Measurements from ENCODE around the gene MRE11.
A peak's percentile ranks its signal among the peaks of the same experiment; 100 is the strongest.

DNA sequence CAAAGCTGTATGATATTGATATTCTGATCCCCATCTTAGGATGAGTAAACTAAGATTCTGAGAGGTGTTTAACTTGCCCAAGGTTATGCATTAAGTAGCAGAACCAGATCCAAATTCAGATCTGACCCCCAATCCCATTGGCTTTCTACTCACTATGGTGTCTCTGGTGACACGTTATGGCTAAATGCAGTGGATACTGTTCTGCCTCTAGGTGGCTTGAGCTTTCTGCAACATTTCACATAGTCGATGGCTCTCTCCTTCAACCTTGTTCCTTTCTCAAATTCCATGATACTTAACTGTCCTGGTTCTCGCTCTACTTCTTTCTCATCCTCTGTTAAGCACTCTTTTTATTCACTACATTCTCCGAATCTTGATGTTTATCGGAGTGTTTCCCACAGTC is 28.0 kb upstream of the MRE11 start:
- TF ChIP-seq EZH2 (IDR thresholded peaks at IDR 0.05; ENCODE audit: low read length, unreplicated experiment) (no peak), EZH2phosphoT487 (IDR thresholded peaks at IDR 0.05; ENCODE audit: borderline replicate concordance, low read length) (no peak)
- TF ChIP-seq, protein P1, sequence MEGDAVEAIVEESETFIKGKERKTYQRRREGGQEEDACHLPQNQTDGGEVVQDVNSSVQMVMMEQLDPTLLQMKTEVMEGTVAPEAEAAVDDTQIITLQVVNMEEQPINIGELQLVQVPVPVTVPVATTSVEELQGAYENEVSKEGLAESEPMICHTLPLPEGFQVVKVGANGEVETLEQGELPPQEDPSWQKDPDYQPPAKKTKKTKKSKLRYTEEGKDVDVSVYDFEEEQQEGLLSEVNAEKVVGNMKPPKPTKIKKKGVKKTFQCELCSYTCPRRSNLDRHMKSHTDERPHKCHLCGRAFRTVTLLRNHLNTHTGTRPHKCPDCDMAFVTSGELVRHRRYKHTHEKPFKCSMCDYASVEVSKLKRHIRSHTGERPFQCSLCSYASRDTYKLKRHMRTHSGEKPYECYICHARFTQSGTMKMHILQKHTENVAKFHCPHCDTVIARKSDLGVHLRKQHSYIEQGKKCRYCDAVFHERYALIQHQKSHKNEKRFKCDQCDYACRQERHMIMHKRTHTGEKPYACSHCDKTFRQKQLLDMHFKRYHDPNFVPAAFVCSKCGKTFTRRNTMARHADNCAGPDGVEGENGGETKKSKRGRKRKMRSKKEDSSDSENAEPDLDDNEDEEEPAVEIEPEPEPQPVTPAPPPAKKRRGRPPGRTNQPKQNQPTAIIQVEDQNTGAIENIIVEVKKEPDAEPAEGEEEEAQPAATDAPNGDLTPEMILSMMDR (conservative IDR thresholded peaks at IDR 0.05; ENCODE audit: low read depth, low read length) = peak; percentile 76
